CD4-positive, alpha-beta memory T cell (primary cell): ENCODE results near the gene TNFRSF6B. TPM values are rescaled to one million over a fixed set of nuclear protein-coding genes. Genes with fewer than 3 reads are reported as not detected.
A peak's percentile ranks its signal among the peaks of the same experiment; 100 is the strongest.

Experiments
- CTCF ChIA-PET: fragments of 350-600 bp; sonication (Branson Sonifier 250); formaldehyde crosslinking; loops from one replicate; lab custom pipeline; 2021; ENCODE audit warnings: inconsistent platforms; ENCODE audit not compliant: partially characterized antibody; lab: Charles Lee
- POLR2A ChIA-PET: fragments of 350-600 bp; sonication (Branson Sonifier 250); formaldehyde crosslinking; loops from one replicate; lab custom pipeline; 2021; ENCODE audit not compliant: partially characterized antibody; lab: Charles Lee
- DNase-seq, 5 donors: peaks; one replicate each; pipeline versions ENCODE4 v3.0.0 to v3.0.0-alpha.2; 2020 to 2022; ENCODE audit warnings: mixed read lengths in 1 of 5
- H3K27ac ChIP-seq: one replicate; pipeline ENCODE4 v1.7.0; 2013; ENCODE audit warnings: low read depth, low read length
- H3K27me3 ChIP-seq: 2 replicates; pipeline ENCODE4 v1.7.0; 2013; ENCODE audit warnings: mild to moderate bottlenecking, low read length, moderate library complexity; ENCODE audit not compliant: insufficient read depth
- H3K36me3 ChIP-seq: 2 replicates; pipeline ENCODE4 v1.7.0; 2013; ENCODE audit warnings: mild to moderate bottlenecking, low read length, moderate library complexity; ENCODE audit not compliant: insufficient read depth
- H3K4me1 ChIP-seq: 2 replicates; pipeline ENCODE4 v1.7.0; 2013; ENCODE audit warnings: mild to moderate bottlenecking, low read length, moderate library complexity; ENCODE audit not compliant: insufficient read depth
- H3K4me3 ChIP-seq, 2 donors: one replicate each; pipeline ENCODE4 v1.7.0; 2013; ENCODE audit warnings: low read length in 2 of 2, mild to moderate bottlenecking in 1 of 2
- H3K9me3 ChIP-seq, 2 donors: one replicate each; pipeline ENCODE4 v1.7.0; 2013; ENCODE audit warnings: low read length in 2 of 2, control low read depth in 1 of 2; ENCODE audit not compliant: control insufficient read depth in 1 of 2
- H3K27ac Mint-ChIP-seq, 7 donors: one replicate each; pipeline ENCODE4 v1.8.0; 2020 to 2021; ENCODE audit warnings: mixed read lengths in 7 of 7, mild to moderate bottlenecking in 6 of 7, inconsistent platforms in 3 of 7, moderate library complexity in 3 of 7
- H3K27me3 Mint-ChIP-seq, 2 donors: one replicate each; pipeline ENCODE4 v1.8.0; 2020 to 2021; ENCODE audit warnings: mixed read lengths in 2 of 2
- H3K36me3 Mint-ChIP-seq, 2 donors: one replicate each; pipeline ENCODE4 v1.8.0; 2020 to 2021; ENCODE audit warnings: mixed read lengths in 2 of 2, inconsistent platforms in 1 of 2, mild to moderate bottlenecking in 1 of 2
- H3K4me1 Mint-ChIP-seq, 4 donors: one replicate each; pipeline ENCODE4 v1.8.0; 2020 to 2021; ENCODE audit warnings: mixed read lengths in 4 of 4, mild to moderate bottlenecking in 1 of 4
- H3K4me3 Mint-ChIP-seq, 8 donors: one replicate each; pipeline ENCODE4 v1.8.0; 2020 to 2021; ENCODE audit warnings: mixed read lengths in 8 of 8, mild to moderate bottlenecking in 7 of 8, moderate library complexity in 6 of 8, inconsistent platforms in 3 of 8
- H3K9me3 Mint-ChIP-seq, 8 donors: one replicate each; pipeline ENCODE4 v1.8.0; 2020 to 2021; ENCODE audit warnings: mixed read lengths in 8 of 8, mild to moderate bottlenecking in 5 of 8, inconsistent platforms in 3 of 8, moderate library complexity in 1 of 8
- intact Hi-C: fragments of 100-400 bp; cut with micrococcal nuclease; formaldehyde crosslinking; loops from one replicate; pipeline ENCODE4 v1.15.1; 2023
- polyA plus RNA-seq, 2 donors: library from polyadenylated mRNA; unstranded; fragments of 300-500 nt; fragmentation: Illumina TruSeq; gene quantifications; one replicate each; pipeline ENCODE4 v1.2.3, GENCODE V29; 2021
- total RNA-seq, 2 experiments: library from RNA; stranded (reverse); gene quantifications; one replicate each; pipeline ENCODE4 v1.2.3, GENCODE V29; 2021

Gene TNFRSF6B
- total and polyA plus RNA-seq, 4 experiments from 2014 or later: not detected

- no peaks in the 10 kb centered on the region for H3K27me3 Mint-ChIP-seq
- peak overlapping the region in 5 of 7 donors; percentile 36 to 94 (median 46) for H3K27ac Mint-ChIP-seq
- intact Hi-C loops: loop anchor here (2.0 to 5.0 kb wide), 2 partner anchors 167 to 277 kb away; partner anchors contain the start of gene PRPF6
- Histone ChIP-seq H3K9me3 (no peaks in the 10 kb centered on the region), H3K36me3 (peaks cover 37% of the 10 kb centered on the region), H3K27ac (no peak overlapping the region), H3K27me3 (no peaks in the 10 kb centered on the region), H3K4me3 (no peak overlapping the region), H3K4me1 (peaks cover 46% of the 10 kb centered on the region)
- POLR2A ChIA-PET: interaction anchor here (0.5 to 6.2 kb wide), 6 partner anchors 8 to 167 kb away, joined by 3 to 202 read pairs (median 16); partner anchors contain the start of genes LIME1, SLC2A4RG and TNFRSF6B
- H3K9me3 Mint-ChIP-seq: peaks cover 0 to 1% (median 0%) of the 10 kb centered on the region in 8 donors
- H3K4me3 Mint-ChIP-seq: peak overlapping the region in 7 of 8 donors; percentile 10 to 56 (median 33)
- peak in 1 of 5 donors; percentile 27 for DNase-seq
- CTCF ChIA-PET: interaction anchor here (1.1 to 3.2 kb wide), 5 partner anchors 22 to 78 kb away, joined by 3 to 26 read pairs (median 3); partner anchors contain the start of gene LIME1
- H3K4me1 Mint-ChIP-seq: peaks cover 16 to 55% (median 28%) of the 10 kb centered on the region in 4 donors
- H3K36me3 Mint-ChIP-seq: peaks cover 11 to 45% of the 10 kb centered on the region in 2 donors
Observed at GRCh38 chr20:63705232-63706026, 9.0 kb downstream of the TNFRSF6B start.

GRCh38 chr20:63706027-63706695 is 9.7 kb downstream of the TNFRSF6B start:
- H3K9me3 Mint-ChIP-seq: peaks cover 0 to 1% (median 0%) of the 10 kb centered on the region in 8 donors
- H3K36me3 Mint-ChIP-seq: peaks cover 17 to 53% of the 10 kb centered on the region in 2 donors
- peak overlapping the region in 6 of 7 donors; percentile 86 to 95 (median 90) for H3K27ac Mint-ChIP-seq
- H3K4me3 Mint-ChIP-seq: peak overlapping the region; percentile 86 to 95 (median 90)
- Histone ChIP-seq H3K9me3 (no peaks in the 10 kb centered on the region), H3K4me1 (peaks cover 46% of the 10 kb centered on the region), H3K36me3 (peaks cover 44% of the 10 kb centered on the region), H3K27me3 (no peaks in the 10 kb centered on the region), H3K4me3 (peak overlapping the region in 1 of 2 donors; percentile 57), H3K27ac (peak overlapping the region; percentile 65)
- ChIA-PET CTCF (interaction anchor here (1.1 to 3.2 kb wide), 7 partner anchors 21 to 168 kb away, joined by 3 to 26 read pairs (median 5); partner anchors contain the start of gene LIME1), POLR2A (interaction anchor here (1.1 to 6.2 kb wide), 11 partner anchors 9 to 188 kb away, joined by 3 to 202 read pairs (median 6); partner anchors contain the start of genes LIME1, RTEL1, SLC2A4RG and TNFRSF6B)
- DNase-seq: peak in 1 of 5 donors; percentile 19
- H3K27me3 Mint-ChIP-seq: no peaks in the 10 kb centered on the region
- peaks cover 21 to 59% (median 32%) of the 10 kb centered on the region in 4 donors for H3K4me1 Mint-ChIP-seq
- intact Hi-C loops: loop anchor here (2.0 to 5.0 kb wide), 2 partner anchors 167 to 276 kb away; partner anchors contain the start of gene PRPF6

GRCh38 chr20:63706852-63707557 is 10.6 kb downstream of the TNFRSF6B start:
- peaks cover 20 to 62% (median 34%) of the 10 kb centered on the region in 4 donors for H3K4me1 Mint-ChIP-seq
- peak overlapping the region; percentile 86 to 95 (median 90) for H3K4me3 Mint-ChIP-seq
- Histone ChIP-seq H3K36me3 (peaks cover 51% of the 10 kb centered on the region), H3K27ac (peak overlapping the region; percentile 65), H3K4me3 (peak overlapping the region; percentile 57 to 87), H3K27me3 (no peaks in the 10 kb centered on the region), H3K9me3 (no peaks in the 10 kb centered on the region), H3K4me1 (peaks cover 48% of the 10 kb centered on the region)
- POLR2A ChIA-PET: interaction anchor here (0.9 to 6.2 kb wide), 29 partner anchors 10 to 271 kb away, joined by 3 to 202 read pairs (median 5); partner anchors contain the start of genes GMEB2, LIME1, PTK6 and RTEL1
- H3K9me3 Mint-ChIP-seq: peaks cover 0 to 1% (median 0%) of the 10 kb centered on the region in 8 donors
- intact Hi-C loops: loop anchor here (1.0 to 5.0 kb wide), 9 partner anchors 29 to 413 kb away; partner anchors contain the start of genes LIME1, PRPF6, RTEL1 and UCKL1
- CTCF ChIA-PET: interaction anchor here (0.8 to 3.2 kb wide), 15 partner anchors 12 to 273 kb away, joined by 3 to 26 read pairs (median 6); partner anchors contain the start of genes LIME1, SAMD10, SLC2A4RG and TPD52L2
- no peaks in the 10 kb centered on the region for H3K27me3 Mint-ChIP-seq
- peaks cover 20 to 60% of the 10 kb centered on the region in 2 donors for H3K36me3 Mint-ChIP-seq
- peak overlapping the region; percentile 86 to 95 (median 90) for H3K27ac Mint-ChIP-seq
- peak; percentile 59 to 77 (median 63) for DNase-seq

GRCh38 chr20:63707558-63708300 is 11.3 kb downstream of the TNFRSF6B start, which contains the start of the genes ARFRP1 and ZGPAT:
TSS of gene ARFRP1 (minus strand) at chr20:63707976. CDS start at chr20:63707091, 885 bp downstream.
TSS of gene ZGPAT (plus strand) at chr20:63708039. CDS start at chr20:63708581, 542 bp downstream.
- Mint-ChIP-seq H3K4me1 (peaks cover 24 to 61% (median 38%) of the 10 kb centered on the region in 4 donors), H3K36me3 (peaks cover 27 to 64% of the 10 kb centered on the region in 2 donors), H3K27ac (peak within 1 kb of the TSS; percentile 86 to 95 (median 90)), H3K9me3 (peaks cover 0 to 1% (median 0%) of the 10 kb centered on the region in 8 donors), H3K27me3 (no peaks in the 10 kb centered on the region), H3K4me3 (peak within 1 kb of the TSS; percentile 86 to 95 (median 90))
- intact Hi-C loops: loop anchor here (1.0 to 5.0 kb wide), 9 partner anchors 29 to 413 kb away; partner anchors contain the start of genes LIME1, PRPF6, RTEL1 and UCKL1
- H3K27me3 ChIP-seq: no peaks in the 10 kb centered on the region
- ChIA-PET POLR2A (interaction anchor here (0.6 to 6.2 kb wide), 37 partner anchors 10 to 273 kb away, joined by 3 to 202 read pairs (median 5); partner anchors contain the start of genes GMEB2, HELZ2, LIME1 and PRPF6), CTCF (interaction anchor here (0.8 to 3.2 kb wide), 16 partner anchors 9 to 272 kb away, joined by 3 to 26 read pairs (median 6); partner anchors contain the start of genes LIME1, RTEL1, SAMD10 and SLC2A4RG)
- peaks cover 55% of the 10 kb centered on the region for H3K36me3 ChIP-seq
- no peaks in the 10 kb centered on the region for H3K9me3 ChIP-seq
- peak within 1 kb of the TSS; percentile 57 to 87 for H3K4me3 ChIP-seq
- DNase-seq: peak; percentile 85 to 91 (median 86)
- peak within 1 kb of the TSS; percentile 65 for H3K27ac ChIP-seq
- H3K4me1 ChIP-seq: peaks cover 52% of the 10 kb centered on the region

- H3K36me3 Mint-ChIP-seq: peaks cover 30 to 66% of the 10 kb centered on the region in 2 donors
- POLR2A ChIA-PET: interaction anchor here (0.6 to 6.2 kb wide), 31 partner anchors 8 to 272 kb away, joined by 3 to 202 read pairs (median 5); partner anchors contain the start of genes GMEB2, HELZ2, LIME1 and PRPF6
- peak in 1 of 5 donors; percentile 48 for DNase-seq
- Histone ChIP-seq H3K4me1 (peaks cover 52% of the 10 kb centered on the region), H3K9me3 (no peaks in the 10 kb centered on the region), H3K4me3 (peak overlapping the region in 1 of 2 donors; percentile 87), H3K36me3 (peaks cover 54% of the 10 kb centered on the region), H3K27me3 (no peaks in the 10 kb centered on the region), H3K27ac (peak overlapping the region; percentile 65)
- peak overlapping the region; percentile 76 to 86 (median 79) for H3K4me3 Mint-ChIP-seq
- intact Hi-C loops: loop anchor here (5.0 kb wide), 1 partner anchor 274 kb away; the partner anchor contains the start of gene PRPF6
- peaks cover 0 to 1% (median 0%) of the 10 kb centered on the region in 8 donors for H3K9me3 Mint-ChIP-seq
- CTCF ChIA-PET: interaction anchor here (0.8 to 3.2 kb wide), 13 partner anchors 9 to 271 kb away, joined by 3 to 26 read pairs (median 5); partner anchors contain the start of genes LIME1, RTEL1, SAMD10 and SLC2A4RG
- no peaks in the 10 kb centered on the region for H3K27me3 Mint-ChIP-seq
- H3K27ac Mint-ChIP-seq: peak overlapping the region; percentile 36 to 86 (median 78)
- H3K4me1 Mint-ChIP-seq: peaks cover 24 to 58% (median 39%) of the 10 kb centered on the region in 4 donors
Observed at GRCh38 chr20:63708301-63709148, 12.1 kb downstream of the TNFRSF6B start.
